H1 (cell line): ENCODE data around the gene NIT2. TPM values are rescaled to one million over a fixed set of nuclear protein-coding genes. Genes with fewer than 3 reads are reported as not detected.

Experiments used
- CBX8 ChIP-seq: fragments of 300-800, 300-1000 bp; sonication (generic); IDR thresholded peaks from 2 replicates; pipeline ENCODE4 v1.7.1; 2016; ENCODE audit warnings: low read depth, low read length, borderline replicate concordance
- EP300 ChIP-seq, 2 experiments: IDR thresholded peaks; 1 replicate in 1 of 2; 2 replicates in 1 of 2; pipeline ENCODE4 v1.6.1; 2011 to 2012; ENCODE audit warnings: low read depth in 2 of 2, low read length in 2 of 2, mild to moderate bottlenecking in 2 of 2, borderline replicate concordance in 1 of 2, inconsistent platforms in 1 of 2, moderate library complexity in 1 of 2
- RAD21 ChIP-seq, 2 experiments: IDR thresholded peaks in 1 of 2; conservative IDR thresholded peaks in 1 of 2; 2 replicates each; pipeline ENCODE4 v1.6.1; 2011; ENCODE audit warnings: low read depth in 2 of 2, low read length in 2 of 2, improper control_type of control experiment in 1 of 2, inconsistent platforms in 1 of 2, mild to moderate bottlenecking in 1 of 2, moderate library complexity in 1 of 2
- RNF2 ChIP-seq: fragments of 200-900, 300-1000 bp; sonication (generic); IDR thresholded peaks from 2 replicates; pipeline ENCODE4 v1.7.1; 2016; ENCODE audit warnings: borderline replicate concordance, low read depth, mild to moderate bottlenecking, antibody characterized with exemption, low read length; ENCODE audit not compliant: poor library complexity, severe bottlenecking; ENCODE audit errors: missing control alignments
- TAF1 ChIP-seq: IDR thresholded peaks from 2 replicates; pipeline ENCODE4 v1.6.1; 2011; ENCODE audit warnings: mild to moderate bottlenecking, low read depth, low read length
- polyA plus RNA-seq, 7 experiments: library from polyadenylated mRNA; depleted of rRNA in 3 of 7; stranded (reverse) in 5 of 7; unstranded in 2 of 7; fragments of >200 nt in 5 of 7; fragments of 200-250 nt in 2 of 7; gene quantifications; 1 replicate in 5 of 7; 2 replicates in 1 of 7; 4 replicates in 1 of 7; pipeline versions ENCODE4 v1.2.1 to v1.2.3, GENCODE V29; 2011 to 2013; ENCODE audit warnings: missing spikeins in 2 of 7, mixed read lengths in 2 of 7
- total RNA-seq: library from RNA; stranded (reverse); fragmentation: NEBNext Ultra II Directional; extraction: Animal tissue kit (Norgen Biotek cat#: 25700); gene quantifications from 2 replicates; pipeline ENCODE4 v1.2.1, GENCODE V29; 2021

The NIT2 gene
- total and polyA plus RNA-seq, 2 of the 8 experiments (the other 6 are each of a cell fraction or from before 2014, with no cell fraction given), result 15.2 to 25.3 TPM

DNA sequence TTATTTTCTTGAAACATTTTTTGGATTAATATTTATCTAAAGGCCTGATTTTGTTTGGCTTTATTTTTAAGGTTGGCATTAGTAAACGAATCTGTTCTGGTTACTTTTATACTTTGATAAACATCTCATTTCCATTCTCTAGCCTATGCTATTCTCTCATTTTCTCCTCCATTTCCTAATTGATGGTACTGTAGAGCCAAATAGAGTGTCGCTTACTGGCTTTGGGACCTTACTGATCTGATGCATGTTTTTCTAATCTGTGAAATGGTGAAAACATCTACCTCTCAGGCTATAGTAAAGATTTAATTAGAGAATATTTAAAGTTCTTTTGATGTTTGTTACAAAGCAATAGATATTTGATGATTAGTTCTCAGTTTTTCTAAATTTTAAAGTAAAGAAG, 68.3 kb downstream of the NIT2 start (continued):
- TF ChIP-seq CBX8 (no peak), TAF1 (no peak), RAD21 (IDR thresholded peaks at IDR 0.05 in 1 of 2, conservative IDR thresholded peaks at IDR 0.05 in 1 of 2; ENCODE audit: low read depth in 2 of 2, low read length in 2 of 2) (no peak), EP300 (IDR thresholded peaks at IDR 0.05; ENCODE audit: borderline replicate concordance in 1 of 2, low read depth in 2 of 2, low read length in 2 of 2) (no peak), RNF2 (no peak)
